NCI-H2081 (cell line): ENCODE data around the gene DOCK4.

ENCODE experiments used
- DNase-seq, 2 experiments: peaks; one replicate each; lab custom pipeline; 2025; lab: John Stamatoyannopoulos, UW

The DOCK4 gene

GRCh38 chr7:112113913-112114575, 92.2 kb downstream of the DOCK4 start:
- DNase-seq: no peak

DNA sequence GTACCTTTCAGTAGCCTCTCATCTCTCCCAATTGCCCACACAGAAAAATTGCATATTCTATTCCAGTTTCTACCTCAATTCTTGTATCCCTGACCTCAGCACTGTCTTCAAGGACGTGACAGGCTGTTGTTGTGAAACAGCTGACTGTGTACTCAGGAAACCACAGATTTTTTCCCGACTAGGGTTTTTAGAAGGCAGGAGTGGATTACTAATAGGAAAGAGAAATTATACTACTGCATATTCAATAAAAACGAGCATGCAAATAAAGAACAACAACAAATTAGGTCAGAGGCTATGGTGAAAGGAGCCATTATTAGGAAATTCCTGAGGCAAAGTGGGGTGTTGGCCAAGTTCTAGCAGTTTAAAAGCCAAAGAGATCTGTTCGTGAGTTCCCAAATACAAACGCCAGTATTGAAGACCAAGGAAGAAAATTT, 93.4 kb downstream of the DOCK4 start:
- no peak for DNase-seq

DNA sequence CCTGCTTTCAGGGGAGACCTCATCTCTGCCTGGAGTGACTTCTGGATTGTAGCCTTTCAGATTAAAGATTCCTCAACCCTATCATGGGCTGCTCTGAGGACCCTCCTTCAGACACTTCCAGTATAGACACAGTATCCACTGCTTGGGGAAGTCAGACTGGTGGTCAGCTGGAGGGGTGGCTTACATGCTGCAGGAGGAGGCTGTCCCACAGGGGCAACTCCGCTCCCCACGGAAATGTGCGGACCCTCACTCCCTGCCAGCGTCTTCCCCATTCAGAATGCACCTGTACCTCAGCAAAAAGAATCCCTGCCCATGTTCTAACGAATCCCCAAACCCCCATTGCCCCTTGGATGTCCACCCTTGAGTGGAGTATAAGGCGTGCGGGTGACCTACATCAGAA, 95.5 kb downstream of the DOCK4 start:
- DNase-seq: no peak

- no peak for DNase-seq
Observed at GRCh38 chr7:112110175-112110574, 96.0 kb downstream of the DOCK4 start.

DNA sequence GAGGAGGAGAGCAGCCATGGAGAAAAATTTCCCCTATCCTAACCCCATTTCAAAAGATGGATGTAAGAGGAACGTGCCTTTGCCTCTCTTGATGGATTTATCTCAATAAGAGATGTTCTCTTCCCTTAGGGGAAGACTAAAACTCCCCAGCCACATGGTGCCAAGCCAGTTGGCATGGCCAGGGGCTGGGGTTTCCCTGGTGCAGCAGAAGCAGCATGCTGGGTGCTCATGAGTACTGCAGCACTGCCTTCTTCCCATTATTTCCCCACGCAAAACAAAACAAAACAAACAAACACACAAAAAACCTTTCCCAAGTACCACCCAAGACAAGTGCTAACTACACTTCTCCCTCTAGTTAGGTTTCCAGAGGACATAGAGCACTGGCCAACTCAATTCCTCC, 97.2 kb downstream of the DOCK4 start:
- no peak for DNase-seq

DNA sequence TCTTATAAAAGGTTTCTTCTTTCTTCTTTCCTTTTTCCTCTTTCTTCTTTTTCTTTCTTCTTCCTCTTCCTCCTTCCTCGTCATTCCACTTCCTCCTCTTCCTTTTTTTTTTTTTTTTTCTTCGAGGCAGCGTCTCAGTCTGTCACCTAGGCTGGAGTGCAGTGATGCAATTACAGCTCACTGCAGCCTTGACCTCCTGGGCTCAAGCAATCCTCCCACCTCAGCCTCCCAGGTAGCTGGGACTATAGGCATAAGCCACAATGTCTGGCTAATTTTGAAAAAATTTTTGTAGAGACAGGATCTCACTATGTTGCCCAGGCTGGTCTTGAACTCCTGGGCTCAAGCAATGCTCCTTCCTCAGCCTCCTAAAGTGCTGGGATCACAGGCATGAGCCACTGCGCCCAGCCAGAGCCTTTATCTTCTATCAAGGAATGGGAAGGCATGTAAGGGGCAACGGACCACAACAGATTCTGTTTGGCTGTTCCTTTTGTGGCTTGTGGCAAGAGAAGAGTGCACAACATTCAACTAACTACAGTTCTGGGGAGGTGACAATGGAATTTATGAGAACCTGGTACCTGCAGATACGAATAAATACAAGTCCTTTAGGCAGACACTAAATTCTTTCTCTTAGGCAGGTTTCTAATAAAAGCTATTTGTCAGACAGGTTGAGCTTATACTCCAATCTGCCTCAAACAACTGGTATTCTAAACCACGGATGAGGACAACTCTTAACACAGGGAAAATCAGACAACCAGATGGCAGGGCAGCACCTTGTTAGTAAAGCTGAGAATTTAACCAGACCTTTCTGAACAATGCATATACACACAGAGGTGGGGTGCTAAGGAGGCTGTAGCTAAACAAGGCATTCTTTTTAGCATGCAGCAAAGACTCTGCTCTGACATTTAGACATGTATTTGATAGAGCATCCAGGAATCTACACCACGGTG, 100.3 kb downstream of the DOCK4 start:
- no peak for DNase-seq

DNA sequence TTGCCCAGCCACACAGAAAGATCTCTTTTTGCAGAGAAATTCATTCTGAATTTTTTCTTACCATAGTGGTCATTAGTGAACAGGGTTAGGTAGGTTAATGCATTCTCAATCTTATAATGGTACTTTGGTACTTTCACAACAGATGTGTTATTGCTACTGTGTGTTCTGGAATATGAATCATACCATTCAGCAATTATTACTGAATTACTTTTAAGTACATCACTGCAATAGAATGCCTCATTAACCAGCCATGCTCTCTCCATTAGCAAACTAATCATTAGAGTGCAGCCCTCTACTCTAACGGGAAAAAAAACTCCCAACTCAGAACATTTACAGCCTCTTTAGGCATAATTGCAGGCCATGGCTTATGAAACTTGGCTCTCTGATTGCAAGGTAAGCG, 102.1 kb downstream of the DOCK4 start:
- DNase-seq: peak in 1 of 2 experiments; percentile 74

GRCh38 chr7:112103246-112103645, 103.0 kb downstream of the DOCK4 start:
- no peak for DNase-seq

DNA sequence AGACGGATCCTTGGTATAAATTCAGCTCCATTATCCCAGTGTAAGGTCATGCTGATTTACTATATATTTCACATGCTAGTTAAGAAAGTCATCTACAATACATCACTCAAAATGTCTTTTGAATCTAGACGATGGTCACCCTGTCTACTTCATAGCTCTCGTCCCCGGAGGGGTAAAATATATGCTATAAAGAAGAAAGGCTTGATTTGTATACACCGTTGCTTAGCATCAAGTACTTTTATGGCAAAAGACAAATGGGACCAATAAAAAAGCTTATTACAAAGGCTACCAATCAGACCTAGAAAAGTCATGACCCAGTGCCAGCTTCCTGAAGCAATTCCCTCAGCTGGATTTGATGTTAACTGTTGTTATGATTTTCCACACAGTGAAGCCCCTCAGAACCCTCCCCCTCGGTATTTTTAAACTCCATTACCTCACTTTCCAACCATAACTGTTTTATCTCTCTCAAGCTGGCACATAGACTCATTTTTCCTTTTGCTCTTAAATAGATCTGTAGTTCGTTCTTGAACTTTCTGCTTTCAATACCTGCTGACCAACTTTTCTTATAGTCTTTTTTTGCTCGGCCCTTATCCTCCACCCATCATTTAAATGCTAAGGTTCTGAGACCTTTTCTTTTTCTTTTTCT, 104.9 kb downstream of the DOCK4 start:
- DNase-seq: peak; percentile 15 to 51

DNA sequence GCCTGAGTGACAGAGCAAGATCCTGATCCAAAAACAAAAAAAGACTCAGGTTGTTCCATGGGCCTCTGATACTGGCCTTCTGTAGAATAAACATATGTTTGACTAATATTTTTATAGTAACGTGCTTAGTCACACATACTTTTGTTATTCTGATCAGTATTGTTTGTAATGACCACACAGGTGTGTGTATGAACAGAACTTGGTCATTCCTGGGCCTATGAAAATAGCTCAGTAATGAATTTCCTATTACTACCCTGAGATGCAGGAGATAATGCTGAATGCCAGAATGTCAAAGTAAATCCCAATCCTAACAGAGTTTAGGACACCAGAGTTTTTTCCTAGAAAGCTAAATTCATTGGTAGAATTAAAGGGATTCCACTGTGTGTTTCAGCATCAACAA, 108.7 kb downstream of the DOCK4 start:
- DNase-seq: no peak

DNA sequence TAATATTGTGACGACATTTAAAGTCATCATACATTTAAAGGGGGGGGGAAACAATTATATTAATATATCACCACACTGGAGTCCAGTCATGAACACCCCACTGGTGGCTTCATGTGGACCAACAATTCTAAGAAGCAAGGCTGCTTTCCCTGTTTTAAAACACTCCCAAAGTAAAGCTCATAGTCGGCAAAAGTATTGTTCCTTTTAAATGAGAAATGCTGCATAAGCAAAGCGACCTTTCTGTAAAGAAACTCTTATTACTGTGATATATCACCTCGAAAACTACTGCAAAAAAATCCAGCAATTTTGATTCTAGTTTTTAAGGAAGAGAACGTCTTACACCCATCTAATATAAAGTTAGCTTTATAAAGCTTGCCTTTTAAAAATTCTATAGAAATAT, 112.8 kb downstream of the DOCK4 start:
- no peak for DNase-seq

- no peak for DNase-seq
Observed at GRCh38 chr7:112092709-112093395, 113.3 kb downstream of the DOCK4 start.

GRCh38 chr7:112092306-112092705, 113.9 kb downstream of the DOCK4 start:
- DNase-seq: no peak

DNA sequence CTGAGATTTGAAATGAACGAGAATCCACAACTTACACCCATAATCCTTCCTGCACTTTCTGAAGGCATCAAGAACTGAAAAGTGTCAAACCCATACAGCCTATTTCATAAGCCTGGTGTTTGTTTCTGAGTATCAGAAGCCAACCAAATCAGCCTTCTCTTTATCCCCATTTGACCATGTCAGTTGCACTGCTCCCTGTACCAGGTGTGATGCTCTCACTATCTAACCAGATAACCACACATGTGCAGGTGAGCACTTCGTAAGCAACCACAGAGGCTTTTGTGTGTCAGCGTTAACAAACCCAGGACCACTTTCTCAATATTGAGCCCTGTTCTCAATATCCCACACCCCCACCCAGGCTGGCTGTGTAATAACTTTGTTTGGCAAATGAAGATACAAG, 114.4 kb downstream of the DOCK4 start:
- DNase-seq: no peak

DNA sequence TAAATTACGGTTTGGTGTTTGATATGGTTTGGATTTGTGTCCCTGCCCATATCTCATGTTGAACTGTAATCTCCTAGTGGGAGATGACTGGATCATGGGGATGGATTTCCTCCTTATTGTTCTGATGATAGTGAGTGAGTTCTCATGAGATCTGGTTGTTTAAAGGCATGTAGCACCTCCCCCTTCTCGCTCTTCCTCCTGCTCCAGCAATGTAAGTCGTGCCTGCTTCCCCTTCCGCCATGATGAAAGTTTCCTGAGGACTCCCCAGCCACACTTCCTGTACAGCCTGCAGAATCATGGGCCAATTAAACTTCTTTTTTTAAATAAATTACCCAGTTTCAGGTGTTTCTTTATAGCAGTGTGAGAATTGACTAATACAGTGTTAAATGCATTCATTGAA, 116.6 kb downstream of the DOCK4 start:
- DNase-seq: no peak

- DNase-seq: no peak
Observed at GRCh38 chr7:112088484-112089016, 117.6 kb downstream of the DOCK4 start.

GRCh38 chr7:112086496-112087254, 119.5 kb downstream of the DOCK4 start:
- DNase-seq: no peak

DNA sequence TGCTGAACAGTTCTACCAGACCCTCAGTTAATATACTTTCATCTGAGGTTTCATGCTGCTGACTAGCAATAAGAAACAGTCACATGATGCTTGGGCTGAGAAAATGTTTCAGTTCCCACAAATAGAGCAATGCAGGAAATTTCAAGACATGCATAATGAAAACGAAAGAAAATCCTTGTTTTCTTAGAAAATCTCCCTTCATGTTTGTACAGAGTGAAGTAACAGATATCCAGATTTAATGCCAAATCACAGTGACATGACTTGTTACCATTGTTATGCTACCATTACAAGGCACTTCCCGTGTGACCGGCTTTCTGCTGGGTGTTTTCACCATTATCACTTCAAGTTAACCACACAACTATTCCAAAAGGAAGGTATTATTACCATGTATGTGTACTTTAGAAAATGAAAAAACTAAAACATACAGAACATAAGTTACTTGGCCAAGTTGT, 121.7 kb downstream of the DOCK4 start:
- no peak for DNase-seq

DNA sequence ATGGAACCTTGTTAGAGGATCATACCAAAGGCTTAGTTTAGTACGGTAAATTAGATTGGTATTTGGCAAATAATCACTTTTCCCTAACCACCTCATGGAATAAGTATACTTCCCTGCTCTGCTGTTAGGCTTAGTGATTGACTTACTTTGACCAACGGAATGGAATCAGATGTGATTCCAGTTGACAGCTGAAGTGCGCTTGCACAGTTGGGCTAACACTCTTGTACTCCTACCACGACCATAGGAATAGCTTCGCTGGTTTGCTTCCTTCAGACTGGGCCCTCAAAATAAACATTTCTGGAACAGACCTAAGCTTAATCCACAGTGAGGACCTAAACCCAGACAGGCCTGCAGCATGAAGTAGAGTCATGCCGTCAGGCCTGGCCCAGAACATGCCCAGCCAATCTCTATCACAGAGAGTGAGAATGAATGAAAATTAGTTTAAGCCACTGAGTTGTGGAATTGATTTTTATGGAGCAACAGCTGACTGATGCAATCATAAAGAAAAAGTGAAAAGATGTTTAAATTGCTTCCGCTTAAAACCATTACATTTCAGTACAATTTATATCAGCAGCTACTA, 122.3 kb downstream of the DOCK4 start:
- DNase-seq: no peak

- DNase-seq: no peak
Observed at GRCh38 chr7:112082306-112082705, 123.9 kb downstream of the DOCK4 start.

DNA sequence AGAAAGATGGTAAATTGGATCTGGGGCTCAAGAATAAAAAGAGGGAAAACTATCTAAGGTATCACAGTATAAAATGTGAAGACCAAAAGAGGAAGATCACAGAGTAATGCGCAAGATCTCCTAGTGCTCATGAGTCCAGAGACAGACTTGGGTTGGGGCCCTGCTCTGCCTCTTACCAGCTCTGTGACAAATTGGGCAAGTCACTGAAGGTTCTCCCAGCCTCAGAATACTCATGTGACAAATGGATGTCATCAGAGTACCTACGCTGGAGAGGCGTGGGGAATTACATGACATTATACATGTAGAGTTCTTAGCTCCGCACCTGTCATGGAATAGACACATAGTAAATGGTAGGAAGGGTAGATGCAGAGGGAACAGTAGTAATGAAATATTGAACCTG, 124.4 kb downstream of the DOCK4 start:
- DNase-seq: no peak
